ENCODE measurements around the gene CTBP2. TPM values are rescaled to one million over a fixed set of nuclear protein-coding genes. Genes with fewer than 3 reads are reported as not detected.

CTBP2 gene
- total RNA-seq, 2 donors from 2014 or later: 75.3 to 109 TPM

GRCh38 chr10:124957404-124957947, 202.9 kb downstream of the CTBP2 start:
- H3K36me3 Mint-ChIP-seq (ENCODE audit: low read depth): peaks cover 8% of the 10 kb centered on the region
- Histone ChIP-seq H3K9me3 (ENCODE audit: control insufficient read depth, low read length) (no peaks in the 10 kb centered on the region), H3K27ac (ENCODE audit: low read depth, low read length) (no peak overlapping the region), H3K36me3 (ENCODE audit: control insufficient read depth, insufficient read depth, low read length) (peaks cover 18% of the 10 kb centered on the region), H3K4me3 (ENCODE audit: low read length) (no peak overlapping the region), H3K27me3 (ENCODE audit: control insufficient read depth, insufficient read depth, low read length, poor library complexity, severe bottlenecking) (no peaks in the 10 kb centered on the region), H3K4me1 (ENCODE audit: control insufficient read depth, insufficient read depth, low read length) (no peaks in the 10 kb centered on the region), H3K9ac (ENCODE audit: extremely low read depth, low read length, poor library complexity, severe bottlenecking) (no peak overlapping the region)
- no peak overlapping the region for H3K4me3 Mint-ChIP-seq
- H3K4me1 Mint-ChIP-seq: peaks cover 10% of the 10 kb centered on the region
- no peak overlapping the region for H3K27ac Mint-ChIP-seq
- WGBS, 2 experiments (ENCODE audit: insufficient coverage in 1 of 2, insufficient read length in 1 of 2): 80 to 94% methylated on average over 4 to 6 of the region's 7 CpGs
- H3K27me3 Mint-ChIP-seq (ENCODE audit: insufficient read depth): no peaks in the 10 kb centered on the region
- DNase-seq: no peak
- no peaks in the 10 kb centered on the region for H3K9me3 Mint-ChIP-seq
- no peak for TF ChIP-seq CTCF (conservative IDR thresholded peaks at IDR 0.05)

GRCh38 chr10:124956764-124957163, 203.6 kb downstream of the CTBP2 start:
- no peak overlapping the region for H3K27ac ChIP-seq (ENCODE audit: low read depth, low read length)
- H3K4me3 Mint-ChIP-seq: no peak overlapping the region
- TF ChIP-seq CTCF (conservative IDR thresholded peaks at IDR 0.05): no peak
- peaks cover 12% of the 10 kb centered on the region for H3K36me3 ChIP-seq (ENCODE audit: control insufficient read depth, insufficient read depth, low read length)
- no peaks in the 10 kb centered on the region for H3K4me1 ChIP-seq (ENCODE audit: control insufficient read depth, insufficient read depth, low read length)
- no peak overlapping the region for H3K4me3 ChIP-seq (ENCODE audit: low read length)
- no peaks in the 10 kb centered on the region for H3K9me3 ChIP-seq (ENCODE audit: control insufficient read depth, low read length)
- DNase-seq: no peak
- no peak overlapping the region for H3K9ac ChIP-seq (ENCODE audit: extremely low read depth, low read length, poor library complexity, severe bottlenecking)
- H3K27ac Mint-ChIP-seq: no peak overlapping the region
- 86 to 100% methylated on average over 1 of the region's 1 CpG for WGBS, 2 experiments (ENCODE audit: insufficient coverage in 1 of 2, insufficient read length in 1 of 2)
- no peaks in the 10 kb centered on the region for H3K27me3 Mint-ChIP-seq (ENCODE audit: insufficient read depth)
- H3K9me3 Mint-ChIP-seq: no peaks in the 10 kb centered on the region
- no peaks in the 10 kb centered on the region for H3K27me3 ChIP-seq (ENCODE audit: control insufficient read depth, insufficient read depth, low read length, poor library complexity, severe bottlenecking)
- peaks cover 15% of the 10 kb centered on the region for H3K4me1 Mint-ChIP-seq
- H3K36me3 Mint-ChIP-seq (ENCODE audit: low read depth): peaks cover 13% of the 10 kb centered on the region

DNA sequence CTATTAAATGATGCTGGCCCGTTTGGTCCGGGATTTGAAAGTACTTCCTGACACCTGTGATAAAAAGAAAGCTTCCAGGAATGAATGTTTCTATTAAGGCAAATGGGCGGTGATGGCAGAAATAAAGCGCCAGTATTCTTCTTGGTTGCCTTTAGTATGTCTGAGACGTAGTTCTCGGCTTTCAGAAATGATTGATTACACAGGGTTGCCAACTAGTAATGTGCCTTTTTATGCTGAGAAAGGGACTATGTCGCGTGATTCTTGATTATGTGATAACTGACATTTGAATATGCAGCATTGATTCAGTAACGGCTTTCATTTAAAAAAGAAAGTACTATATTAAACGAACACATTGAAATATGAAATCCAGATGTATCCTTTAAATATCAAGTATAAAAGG, 204.5 kb downstream of the CTBP2 start:
- Histone ChIP-seq H3K4me3 (ENCODE audit: low read length) (no peak overlapping the region), H3K27me3 (ENCODE audit: control insufficient read depth, insufficient read depth, low read length, poor library complexity, severe bottlenecking) (no peaks in the 10 kb centered on the region), H3K36me3 (ENCODE audit: control insufficient read depth, insufficient read depth, low read length) (peaks cover 12% of the 10 kb centered on the region), H3K4me1 (ENCODE audit: control insufficient read depth, insufficient read depth, low read length) (no peaks in the 10 kb centered on the region), H3K9ac (ENCODE audit: extremely low read depth, low read length, poor library complexity, severe bottlenecking) (no peak overlapping the region), H3K27ac (ENCODE audit: low read depth, low read length) (no peak overlapping the region), H3K9me3 (ENCODE audit: control insufficient read depth, low read length) (no peaks in the 10 kb centered on the region)
- peaks cover 15% of the 10 kb centered on the region for H3K4me1 Mint-ChIP-seq
- TF ChIP-seq CTCF (conservative IDR thresholded peaks at IDR 0.05): no peak
- peaks cover 13% of the 10 kb centered on the region for H3K36me3 Mint-ChIP-seq (ENCODE audit: low read depth)
- H3K27me3 Mint-ChIP-seq (ENCODE audit: insufficient read depth): no peaks in the 10 kb centered on the region
- DNase-seq: no peak
- no peak overlapping the region for H3K27ac Mint-ChIP-seq
- no peak overlapping the region for H3K4me3 Mint-ChIP-seq
- 94 to 97% methylated on average over 8 of the region's 10 CpGs for WGBS, 2 experiments (ENCODE audit: insufficient coverage in 1 of 2, insufficient read length in 1 of 2)
- no peaks in the 10 kb centered on the region for H3K9me3 Mint-ChIP-seq

Data from endodermal cell (in vitro differentiated cells).